H1 (cell line): ENCODE measurements around the gene FAM83F. TPM values are rescaled to one million over a fixed set of nuclear protein-coding genes. Genes with fewer than 3 reads are reported as not detected.

ENCODE experiments used
- CTCF ChIA-PET: fragments of 300-600 bp; sonication (Branson Sonifier 250); formaldehyde crosslinking; loops from one replicate; lab custom pipeline; 2021; ENCODE audit not compliant: partially characterized antibody; lab: Charles Lee
- POLR2A ChIA-PET: fragments of 300-600 bp; sonication (Branson Sonifier 250); formaldehyde crosslinking; loops from one replicate; lab custom pipeline; 2021; ENCODE audit warnings: inconsistent platforms; ENCODE audit not compliant: partially characterized antibody; lab: Charles Lee
- DNase-seq, 2 experiments: peaks; one replicate each; pipeline versions ENCODE4 v3.0.0 to v3.0.0-alpha.2; 2010 to 2022; ENCODE audit warnings: low spot score in 2 of 2, low read depth in 1 of 2, mixed read lengths in 1 of 2
- FAIRE-seq: peaks from 2 replicates; lab custom pipeline; 2011; peaks lifted over from hg19 to GRCh38; lab: Jason Lieb, UNC
- H2AFZ ChIP-seq: 2 replicates; pipeline ENCODE4 v1.8.1; 2012; ENCODE audit warnings: low read length, inconsistent platforms
- H2AK5ac ChIP-seq: 2 replicates; pipeline ENCODE4 v1.6.1; 2013; ENCODE audit warnings: low read depth, low read length
- H2BK120ac ChIP-seq: replicated peaks from 2 replicates; pipeline ENCODE3; 2013; ENCODE audit warnings: low read depth, low read length, inconsistent platforms
- H2BK12ac ChIP-seq: 2 replicates; pipeline ENCODE4 v1.6.1; 2013; ENCODE audit warnings: low read depth, low read length
- H2BK15ac ChIP-seq: 2 replicates; pipeline ENCODE4 v1.6.1; 2013; ENCODE audit warnings: low read length
- H2BK20ac ChIP-seq: 2 replicates; pipeline ENCODE4 v1.6.1; 2013; ENCODE audit warnings: low read length
- H2BK5ac ChIP-seq: 2 replicates; pipeline ENCODE4 v1.6.1; 2013; ENCODE audit warnings: low read depth, low read length
- H3K14ac ChIP-seq: 2 replicates; pipeline ENCODE4 v1.6.1; 2013; ENCODE audit warnings: inconsistent platforms; ENCODE audit not compliant: insufficient read length
- H3K18ac ChIP-seq: 2 replicates; pipeline ENCODE4 v1.6.1; 2013; ENCODE audit warnings: low read length; ENCODE audit errors: extremely low read depth
- H3K23ac ChIP-seq: 2 replicates; pipeline ENCODE4 v1.6.1; 2013; ENCODE audit warnings: inconsistent platforms; ENCODE audit not compliant: insufficient read length
- H3K23me2 ChIP-seq: 2 replicates; pipeline ENCODE4 v1.6.1; 2013; ENCODE audit warnings: low read depth, low read length
- H3K27ac ChIP-seq: 2 replicates; pipeline ENCODE4 v1.6.1; 2011; ENCODE audit warnings: low read depth, low read length, inconsistent platforms
- H3K27me3 ChIP-seq, 4 experiments: replicated peaks in 1 of 4; 1 replicate in 1 of 4; 2 replicates in 3 of 4; pipeline versions ENCODE4 v1.6.1 to v1.8.1; 2011 to 2013; ENCODE audit warnings: low read length in 3 of 4, mild to moderate bottlenecking in 3 of 4, inconsistent platforms in 2 of 4, mixed read lengths in 2 of 4, moderate library complexity in 1 of 4; ENCODE audit not compliant: control insufficient read depth in 3 of 4, insufficient read depth in 3 of 4; ENCODE audit errors: extremely low read depth in 1 of 4
- H3K36me3 ChIP-seq, 4 experiments: 2 replicates each; pipeline versions ENCODE4 v1.6.1 to v1.8.1; 2011 to 2013; ENCODE audit warnings: mild to moderate bottlenecking in 4 of 4, low read length in 3 of 4, moderate library complexity in 2 of 4, control low read depth in 1 of 4, inconsistent platforms in 1 of 4; ENCODE audit not compliant: insufficient read depth in 4 of 4, control insufficient read depth in 2 of 4
- H3K4ac ChIP-seq: replicated peaks from 2 replicates; pipeline ENCODE3; 2013; ENCODE audit warnings: low read length, low read depth, mixed read lengths, inconsistent platforms; ENCODE audit not compliant: insufficient read length
- H3K4me1 ChIP-seq, 4 experiments: replicated peaks in 1 of 4; 1 replicate in 1 of 4; 2 replicates in 3 of 4; pipeline versions ENCODE4 v1.6.1 to v1.8.1; 2011 to 2013; ENCODE audit warnings: low read length in 3 of 4, inconsistent platforms in 2 of 4, mixed read lengths in 1 of 4; ENCODE audit not compliant: insufficient read depth in 4 of 4, control insufficient read depth in 3 of 4
- H3K4me2 ChIP-seq, 2 experiments: 2 replicates each; pipeline versions ENCODE4 v1.6.1 to v1.8.1; 2011 to 2013; ENCODE audit warnings: low read depth in 2 of 2, low read length in 2 of 2, control low read depth in 1 of 2, inconsistent platforms in 1 of 2, mild to moderate bottlenecking in 1 of 2; ENCODE audit not compliant: insufficient read depth in 1 of 2
- H3K4me3 ChIP-seq, 4 experiments: fragments of 200-600, 300-600 bp in 1 of 4; sonication (generic), shearing (Covaris generic), sonication (Bioruptor Twin) in 1 of 4; 2 replicates each; pipeline versions ENCODE4 v1.5.1 to v1.8.1; 2011 to 2016; ENCODE audit warnings: low read length in 4 of 4, low read depth in 3 of 4, control low read depth in 2 of 4, inconsistent platforms in 2 of 4, mild to moderate bottlenecking in 2 of 4, mixed read lengths in 1 of 4, moderate library complexity in 1 of 4; ENCODE audit not compliant: insufficient read depth in 2 of 4; ENCODE audit errors: extremely low read depth in 1 of 4
- H3K56ac ChIP-seq: replicated peaks from 2 replicates; pipeline ENCODE3; 2013; ENCODE audit warnings: low read depth, mild to moderate bottlenecking, mixed read lengths, low read length, inconsistent platforms; ENCODE audit not compliant: insufficient read length
- H3K79me1 ChIP-seq: 2 replicates; pipeline ENCODE4 v1.6.1; 2013; ENCODE audit warnings: low read depth, low read length, control low read depth
- H3K79me2 ChIP-seq, 2 experiments: 2 replicates each; pipeline versions ENCODE4 v1.6.1 to v1.8.1; 2012 to 2013; ENCODE audit warnings: low read length in 2 of 2, mild to moderate bottlenecking in 2 of 2, inconsistent platforms in 1 of 2; ENCODE audit not compliant: insufficient read depth in 2 of 2, control insufficient read depth in 1 of 2
- H3K9ac ChIP-seq, 4 experiments: replicated peaks in 1 of 4; 1 replicate in 1 of 4; 2 replicates in 3 of 4; pipeline versions ENCODE4 v1.6.1 to v1.8.1; 2011 to 2013; ENCODE audit warnings: low read depth in 3 of 4, low read length in 3 of 4, control low read depth in 2 of 4, mild to moderate bottlenecking in 2 of 4, moderate library complexity in 2 of 4, inconsistent platforms in 1 of 4; ENCODE audit errors: extremely low read depth in 1 of 4
- H3K9me3 ChIP-seq, 2 experiments: 2 replicates each; pipeline versions ENCODE4 v1.6.1 to v1.8.1; 2012 to 2013; ENCODE audit warnings: mild to moderate bottlenecking in 2 of 2, moderate library complexity in 2 of 2, control low read depth in 1 of 2, inconsistent platforms in 1 of 2, low read depth in 1 of 2, low read length in 1 of 2, mixed read lengths in 1 of 2; ENCODE audit not compliant: insufficient read depth in 2 of 2
- H4K20me1 ChIP-seq, 2 experiments: replicated peaks in 1 of 2; 2 replicates each; pipeline versions ENCODE3 to v1.8.1; 2011 to 2013; ENCODE audit warnings: inconsistent platforms in 2 of 2, low read length in 2 of 2, mild to moderate bottlenecking in 1 of 2; ENCODE audit not compliant: insufficient read depth in 2 of 2, control insufficient read depth in 1 of 2
- H4K5ac ChIP-seq: 2 replicates; pipeline ENCODE4 v1.6.1; 2013; ENCODE audit warnings: low read length, low read depth, mixed read lengths, inconsistent platforms; ENCODE audit not compliant: insufficient read length
- H4K8ac ChIP-seq: 2 replicates; pipeline ENCODE4 v1.8.0; 2013; ENCODE audit warnings: mild to moderate bottlenecking, moderate library complexity, low read length, inconsistent platforms; ENCODE audit not compliant: insufficient read depth; ENCODE audit errors: extremely low read depth
- H4K91ac ChIP-seq: replicated peaks from 2 replicates; pipeline ENCODE3; 2013; ENCODE audit warnings: low read length, mixed read lengths, inconsistent platforms; ENCODE audit not compliant: insufficient read length
- BACH1 ChIP-seq: IDR thresholded peaks from 2 replicates; pipeline ENCODE4 v1.6.1; 2012; ENCODE audit warnings: low read length, improper control_type of control experiment
- BCL11A ChIP-seq, 2 experiments: IDR thresholded peaks; one replicate each; pipeline ENCODE4 v1.6.1; 2011; ENCODE audit warnings: low read depth in 2 of 2, low read length in 2 of 2, mild to moderate bottlenecking in 2 of 2
- GTF2F1 ChIP-seq: IDR thresholded peaks from 2 replicates; pipeline ENCODE4 v1.6.1; 2012; ENCODE audit warnings: low read depth, low read length, improper control_type of control experiment, borderline replicate concordance
- TAF7 ChIP-seq: optimal IDR thresholded peaks from 2 replicates; pipeline ENCODE3; 2011; ENCODE audit warnings: low read depth, mild to moderate bottlenecking, inconsistent platforms, low read length, moderate library complexity, borderline replicate concordance
- TEAD4 ChIP-seq: IDR thresholded peaks from 2 replicates; pipeline ENCODE4 v1.6.1; 2012; ENCODE audit warnings: low read depth, low read length, inconsistent platforms, mixed read lengths
- WGBS, 2 experiments: shearing (Covaris generic) in 1 of 2; methylation state at CpG; one replicate each; pipeline versions ENCODE4 v1.1.6 to v1.1.7; 2013 to 2015; ENCODE audit warnings: low lambda C conversion rate in 2 of 2, mixed read lengths in 2 of 2, inconsistent platforms in 1 of 2, low coverage in 1 of 2, missing lambda C conversion rate in 1 of 2; ENCODE audit not compliant: insufficient replicate concordance in 2 of 2, insufficient coverage in 1 of 2, insufficient read length in 1 of 2; ENCODE audit errors: extremely low coverage in 1 of 2, missing lambda C conversion rate in 1 of 2; 5-methylcytosine and 5-hydroxymethylcytosine counted together
- polyA plus RNA-seq, 7 experiments: library from polyadenylated mRNA; depleted of rRNA in 3 of 7; stranded (reverse) in 5 of 7; unstranded in 2 of 7; fragments of >200 nt in 5 of 7; fragments of 200-250 nt in 2 of 7; gene quantifications; 1 replicate in 5 of 7; 2 replicates in 1 of 7; 4 replicates in 1 of 7; pipeline versions ENCODE4 v1.2.1 to v1.2.3, GENCODE V29; 2011 to 2013; ENCODE audit warnings: missing spikeins in 2 of 7, mixed read lengths in 2 of 7
- total RNA-seq: library from RNA; stranded (reverse); fragmentation: NEBNext Ultra II Directional; extraction: Animal tissue kit (Norgen Biotek cat#: 25700); gene quantifications from 2 replicates; pipeline ENCODE4 v1.2.1, GENCODE V29; 2021

Gene FAM83F
- total and polyA plus RNA-seq, 2 of the 8 experiments (the other 6 are each of a cell fraction or from before 2014, with no cell fraction given) = 8.6 to 18.9 TPM

DNA sequence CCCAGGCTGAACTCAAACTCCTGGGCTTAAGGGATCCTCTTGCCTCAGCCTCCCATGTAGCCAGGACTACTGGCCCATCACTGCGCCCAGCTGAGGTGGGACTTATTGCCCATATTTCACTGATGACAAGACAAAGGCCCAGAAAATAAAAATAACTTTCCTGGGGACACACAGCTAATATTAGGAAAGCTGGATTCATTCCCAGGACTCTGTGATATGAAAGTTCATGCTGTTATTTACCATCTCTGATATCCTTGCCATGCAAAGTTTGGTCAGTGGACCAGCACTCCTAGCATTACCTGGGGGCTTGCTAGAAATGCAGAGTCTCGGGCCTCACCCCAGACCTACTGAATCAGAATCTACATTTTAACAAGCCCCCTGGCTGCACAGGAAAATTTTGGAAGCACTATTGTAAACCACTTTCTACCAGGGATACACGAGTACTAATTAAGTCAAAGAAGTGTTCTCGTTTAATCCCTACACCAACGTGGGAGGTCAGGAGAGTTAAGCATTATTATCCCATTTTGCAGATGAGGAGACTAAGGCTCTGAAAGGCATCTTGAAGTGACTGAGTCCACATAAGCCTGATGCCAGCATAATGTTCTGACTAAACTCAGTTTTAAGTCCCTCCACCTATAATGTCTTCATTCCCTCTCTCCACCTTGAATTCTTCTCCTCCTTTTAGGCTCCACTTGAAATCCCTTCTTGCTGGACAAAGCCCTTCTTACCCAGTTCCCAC lies 2.5 kb upstream of the FAM83F start:
- no peak overlapping the region for H3K9ac ChIP-seq
- no peak overlapping the region for H2BK12ac ChIP-seq
- peaks cover 0 to 19% (median 14%) of the 10 kb centered on the region in 4 experiments; a peak in 6 of 7 replicates for H3K27me3 ChIP-seq
- no peak overlapping the region for H2BK20ac ChIP-seq
- CTCF ChIA-PET = interaction anchor here (1.2 to 1.7 kb wide), 2 partner anchors 32 to 59 kb away, joined by 6 read pairs; no protein-coding TSS in a partner anchor
- no peak overlapping the region for H3K18ac ChIP-seq
- no peak overlapping the region for H3K27ac ChIP-seq
- H4K8ac ChIP-seq = no peak overlapping the region
- H2AK5ac ChIP-seq = no peak overlapping the region
- H2AFZ ChIP-seq = no peak overlapping the region
- H3K4me3 ChIP-seq = no peak overlapping the region
- peaks cover 8% of the 10 kb centered on the region; the same call in 1 of the 2 replicates for H3K23me2 ChIP-seq
- H2BK5ac ChIP-seq = no peak overlapping the region
- peaks cover 7 to 23% (median 12%) of the 10 kb centered on the region in 4 experiments; a peak in 6 of 7 replicates for H3K4me1 ChIP-seq
- no peak overlapping the region for H2BK120ac ChIP-seq
- WGBS, 2 experiments = 85% methylated on average over 5 of the region's 5 CpGs; no CpG with 5 or more reads in 1 of the 2 experiments
- H4K20me1 ChIP-seq = no peaks in the 10 kb centered on the region
- POLR2A ChIA-PET = interaction anchor here (1.4 kb wide), 1 partner anchor 470 kb away, joined by 3 read pairs; no protein-coding TSS in a partner anchor
- no peak overlapping the region for H3K23ac ChIP-seq
- FAIRE-seq (no peak), DNase-seq (no peak)
- no peak overlapping the region for H3K4me2 ChIP-seq
- H3K36me3 ChIP-seq = no peaks in the 10 kb centered on the region
- H3K14ac ChIP-seq = no peak overlapping the region
- no peak overlapping the region for H3K4ac ChIP-seq
- peaks cover 0 to 17% of the 10 kb centered on the region in 2 experiments; a peak in 2 of 4 replicates for H3K79me2 ChIP-seq
- H4K5ac ChIP-seq = no peak overlapping the region
- H3K56ac ChIP-seq = no peak overlapping the region
- no peaks in the 10 kb centered on the region for H3K9me3 ChIP-seq
- H3K79me1 ChIP-seq = 0 out of 2 replicates have a peak, but pooled peaks cover 3% of the 10 kb centered on the region
- H4K91ac ChIP-seq = no peak overlapping the region
- H2BK15ac ChIP-seq = no peak overlapping the region
- TF ChIP-seq TAF7 (no peak), TEAD4 (no peak), GTF2F1 (no peak), BCL11A (IDR thresholded peaks at IDR 0.05; ENCODE audit: low read depth in 2 of 2, low read length in 2 of 2) (no peak), BACH1 (no peak)
